ENCODE data around the gene MED23.

DNA sequence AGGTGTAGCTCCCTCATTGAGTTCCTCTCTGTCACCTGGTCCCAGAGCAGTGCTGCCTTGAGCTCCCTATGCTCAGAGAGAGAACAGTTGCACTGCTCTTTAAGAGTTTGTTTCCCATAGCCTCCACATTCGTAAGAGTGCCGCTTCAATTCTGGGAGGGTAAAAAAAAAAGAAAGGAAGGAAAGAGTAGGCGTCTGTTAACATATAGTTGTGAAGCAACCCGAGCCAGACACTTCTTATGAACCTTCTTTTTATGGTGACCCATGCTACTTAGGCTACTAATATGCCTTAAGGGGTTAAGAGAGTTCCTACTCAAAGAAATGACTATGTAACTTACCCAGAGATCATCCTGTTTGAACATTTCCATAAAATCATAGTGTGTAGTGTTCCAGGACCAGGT is 59.3 kb downstream of the MED23 start:
- TF ChIP-seq, protein P1, sequence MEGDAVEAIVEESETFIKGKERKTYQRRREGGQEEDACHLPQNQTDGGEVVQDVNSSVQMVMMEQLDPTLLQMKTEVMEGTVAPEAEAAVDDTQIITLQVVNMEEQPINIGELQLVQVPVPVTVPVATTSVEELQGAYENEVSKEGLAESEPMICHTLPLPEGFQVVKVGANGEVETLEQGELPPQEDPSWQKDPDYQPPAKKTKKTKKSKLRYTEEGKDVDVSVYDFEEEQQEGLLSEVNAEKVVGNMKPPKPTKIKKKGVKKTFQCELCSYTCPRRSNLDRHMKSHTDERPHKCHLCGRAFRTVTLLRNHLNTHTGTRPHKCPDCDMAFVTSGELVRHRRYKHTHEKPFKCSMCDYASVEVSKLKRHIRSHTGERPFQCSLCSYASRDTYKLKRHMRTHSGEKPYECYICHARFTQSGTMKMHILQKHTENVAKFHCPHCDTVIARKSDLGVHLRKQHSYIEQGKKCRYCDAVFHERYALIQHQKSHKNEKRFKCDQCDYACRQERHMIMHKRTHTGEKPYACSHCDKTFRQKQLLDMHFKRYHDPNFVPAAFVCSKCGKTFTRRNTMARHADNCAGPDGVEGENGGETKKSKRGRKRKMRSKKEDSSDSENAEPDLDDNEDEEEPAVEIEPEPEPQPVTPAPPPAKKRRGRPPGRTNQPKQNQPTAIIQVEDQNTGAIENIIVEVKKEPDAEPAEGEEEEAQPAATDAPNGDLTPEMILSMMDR (IDR thresholded peaks at IDR 0.05), result no peak
- no peak for TF ChIP-seq POLR2A (IDR thresholded peaks at IDR 0.05)
- no peak for TF ChIP-seq POLR2AphosphoS5 (IDR thresholded peaks at IDR 0.05)
- TF ChIP-seq EP300 (IDR thresholded peaks at IDR 0.05), result no peak

Data from suprapubic skin (tissue), 4 donors.